Erythroblast (primary cell): ENCODE measurements around the gene HOXA13.
A peak's percentile ranks its signal among the peaks of the same experiment; 100 is the strongest.

ENCODE experiments used
- DNase-seq, 2 experiments: peaks; one replicate each; lab custom pipeline; 2025; lab: John Stamatoyannopoulos, UW
- GATA1 ChIP-seq: IDR thresholded peaks from 2 replicates; pipeline ENCODE4 v1.6.1; 2011; ENCODE audit warnings: low read depth, mild to moderate bottlenecking, control low read depth, low read length, moderate library complexity
- POLR2A ChIP-seq: IDR thresholded peaks from 2 replicates; pipeline ENCODE4 v1.6.1; 2011; ENCODE audit warnings: mild to moderate bottlenecking, low read length

HOXA13 gene

GRCh38 chr7:27181795-27182275 lies 18.1 kb downstream of the HOXA13 start:
- no peak for TF ChIP-seq POLR2A
- TF ChIP-seq GATA1: no peak

GRCh38 chr7:27180431-27181420 lies 19.2 kb downstream of the HOXA13 start:
- DNase-seq: no peak
- TF ChIP-seq GATA1: no peak

More at GRCh38 chr7:27181795-27182275, 18.1 kb downstream of the HOXA13 start:
- DNase-seq: no peak

GRCh38 chr7:27179503-27180430 lies 20.1 kb downstream of the HOXA13 start:
- TF ChIP-seq POLR2A (no peak), GATA1 (no peak)
- peak; percentile 58 to 73 for DNase-seq

- TF ChIP-seq POLR2A: no peak
Measured at GRCh38 chr7:27179030-27179429, 20.9 kb downstream of the HOXA13 start.

GRCh38 chr7:27178366-27178765 lies 21.5 kb downstream of the HOXA13 start:
- DNase-seq: no peak
- TF ChIP-seq POLR2A: no peak
- no peak for TF ChIP-seq GATA1

More at GRCh38 chr7:27179030-27179429, 20.9 kb downstream of the HOXA13 start:
- no peak for DNase-seq

GRCh38 chr7:27177795-27178320 lies 22.0 kb downstream of the HOXA13 start:
- no peak for DNase-seq
- TF ChIP-seq POLR2A (no peak), GATA1 (no peak)

- DNase-seq: no peak
- TF ChIP-seq POLR2A (no peak), GATA1 (no peak)
Measured at GRCh38 chr7:27176962-27177794, 22.7 kb downstream of the HOXA13 start.

GRCh38 chr7:27176524-27176845 lies 23.4 kb downstream of the HOXA13 start:
- no peak for DNase-seq

GRCh38 chr7:27175626-27176523 lies 24.0 kb downstream of the HOXA13 start:
- DNase-seq: no peak
- no peak for TF ChIP-seq POLR2A
- TF ChIP-seq GATA1: no peak

More at GRCh38 chr7:27176524-27176845, 23.4 kb downstream of the HOXA13 start:
- TF ChIP-seq GATA1 (no peak), POLR2A (no peak)

- TF ChIP-seq GATA1: no peak
- TF ChIP-seq POLR2A: no peak
- DNase-seq: no peak
Measured at GRCh38 chr7:27174874-27175625, 24.8 kb downstream of the HOXA13 start.
